Activated CD4-positive, alpha-beta memory T cell treated with anti-CD3 and anti-CD28 coated beads, Interleukin-2, amount 10 ng/mL, durations not matched to agents 7 days and 5 days (primary cell): ENCODE results near the gene SCN8A. TPM values are rescaled to one million over a fixed set of nuclear protein-coding genes. Genes with fewer than 3 reads are reported as not detected.
"Not testable (repeated sequence)": the region's sequence is repeated elsewhere in the genome, so short reads cannot be mapped to it uniquely, and the experiment has no call there.

ENCODE experiments used
- CTCF ChIA-PET: fragments of 350-600 bp; sonication (Branson Sonifier 250); formaldehyde crosslinking; loops from one replicate; lab custom pipeline; 2021; ENCODE audit warnings: antibody characterized with exemption, inconsistent platforms; lab: Charles Lee
- POLR2A ChIA-PET: fragments of 350-600 bp; sonication (Branson Sonifier 250); formaldehyde crosslinking; loops from one replicate; lab custom pipeline; 2021; ENCODE audit warnings: antibody characterized with exemption; lab: Charles Lee
- DNase-seq: peaks from one replicate; pipeline ENCODE4 v3.0.0-alpha.2; 2020
- H3K27ac Mint-ChIP-seq: one replicate; pipeline ENCODE4 v1.8.0; 2021; ENCODE audit warnings: mild to moderate bottlenecking, mixed read lengths
- H3K27me3 Mint-ChIP-seq: one replicate; pipeline ENCODE4 v1.8.0; 2021; ENCODE audit warnings: mixed read lengths
- H3K36me3 Mint-ChIP-seq: one replicate; pipeline ENCODE4 v1.8.0; 2021; ENCODE audit warnings: low read depth, mixed read lengths
- H3K4me1 Mint-ChIP-seq: one replicate; pipeline ENCODE4 v1.8.0; 2021; ENCODE audit warnings: mixed read lengths
- H3K4me3 Mint-ChIP-seq: one replicate; pipeline ENCODE4 v1.8.0; 2021; ENCODE audit warnings: mild to moderate bottlenecking, mixed read lengths
- H3K9me3 Mint-ChIP-seq: one replicate; pipeline ENCODE4 v1.8.0; 2021; ENCODE audit warnings: mixed read lengths
- total RNA-seq, 2 experiments: library from RNA; stranded (reverse); gene quantifications; one replicate each; pipeline ENCODE4 v1.2.3, GENCODE V29; 2021

SCN8A gene
- total RNA-seq, 2 experiments from 2014 or later: 0.33 to 0.58 TPM

- Mint-ChIP-seq H3K36me3 (no peaks in the 10 kb centered on the region), H3K27me3 (peaks cover 33% of the 10 kb centered on the region), H3K27ac (no peak overlapping the region), H3K4me3 (no peak overlapping the region), H3K4me1 (peaks cover 36% of the 10 kb centered on the region), H3K9me3 (no peaks in the 10 kb centered on the region)
- ChIA-PET POLR2A (no interaction called here), CTCF (interaction anchor here (0.7 kb wide), 1 partner anchor 9 kb away, joined by 4 read pairs; no protein-coding TSS in a partner anchor)
- no peak for DNase-seq
Observed at GRCh38 chr12:51829641-51830040, 238.6 kb downstream of the SCN8A start.

DNA sequence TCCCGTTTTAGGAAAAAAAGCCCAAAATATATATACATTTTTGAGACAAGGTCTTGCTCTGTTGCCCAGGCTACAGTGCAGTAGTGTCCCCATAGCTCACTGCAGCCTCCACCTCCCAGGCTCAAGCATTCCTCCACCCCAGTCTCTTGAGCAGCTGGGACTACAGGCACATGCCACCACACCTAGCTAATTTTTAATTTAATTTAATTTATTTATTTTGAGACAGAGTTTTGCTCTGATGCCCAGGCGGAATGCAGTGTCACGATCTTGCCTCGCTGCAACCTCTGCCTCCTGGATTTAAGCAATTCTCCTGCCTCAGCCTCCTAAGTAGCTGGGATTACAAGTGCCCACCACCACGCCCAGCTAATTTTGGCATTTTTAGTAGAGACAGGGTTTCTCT lies 240.8 kb downstream of the SCN8A start:
- DNase-seq, H3K36me3 Mint-ChIP-seq, H3K9me3 Mint-ChIP-seq, H3K4me3 Mint-ChIP-seq, H3K27ac Mint-ChIP-seq: not testable (repeated sequence)
- POLR2A ChIA-PET: interaction anchor here (1.8 kb wide), 1 partner anchor 11 kb away, joined by 8 read pairs; no protein-coding TSS in a partner anchor
- peaks cover 33% of the 10 kb centered on the region for H3K4me1 Mint-ChIP-seq
- H3K27me3 Mint-ChIP-seq: peaks cover 37% of the 10 kb centered on the region
- CTCF ChIA-PET: interaction anchor here (0.8 to 1.9 kb wide), 4 partner anchors 8 to 44 kb away, joined by 3 to 5 read pairs (median 3); no protein-coding TSS in a partner anchor

GRCh38 chr12:51832354-51833107 lies 241.5 kb downstream of the SCN8A start:
- Mint-ChIP-seq H3K27me3 (peaks cover 38% of the 10 kb centered on the region), H3K27ac (no peak overlapping the region), H3K4me1 (peaks cover 27% of the 10 kb centered on the region), H3K9me3 (no peaks in the 10 kb centered on the region), H3K4me3 (no peak overlapping the region), H3K36me3 (no peaks in the 10 kb centered on the region)
- CTCF ChIA-PET: interaction anchor here (0.8 to 1.9 kb wide), 4 partner anchors 9 to 43 kb away, joined by 3 to 5 read pairs (median 3); no protein-coding TSS in a partner anchor
- DNase-seq: no peak
- POLR2A ChIA-PET: interaction anchor here (0.9 kb wide), 1 partner anchor 13 kb away, joined by 3 read pairs; no protein-coding TSS in a partner anchor

GRCh38 chr12:51833448-51834227 lies 242.6 kb downstream of the SCN8A start:
- POLR2A ChIA-PET: interaction anchor here (0.6 to 0.9 kb wide), 2 partner anchors 14 to 18 kb away, joined by 3 read pairs; no protein-coding TSS in a partner anchor
- peaks cover 39% of the 10 kb centered on the region for H3K27me3 Mint-ChIP-seq

GRCh38 chr12:51834411-51834810 lies 243.4 kb downstream of the SCN8A start:
- H3K9me3 Mint-ChIP-seq: no peaks in the 10 kb centered on the region
- ChIA-PET CTCF (no interaction called here), POLR2A (no interaction called here)

More at GRCh38 chr12:51833448-51834227, 242.6 kb downstream of the SCN8A start:
- no peak for DNase-seq
- Mint-ChIP-seq H3K4me1 (peaks cover 16% of the 10 kb centered on the region), H3K36me3 (no peaks in the 10 kb centered on the region), H3K4me3 (no peak overlapping the region), H3K9me3 (no peaks in the 10 kb centered on the region), H3K27ac (no peak overlapping the region)
- CTCF ChIA-PET: interaction anchor here (1.9 kb wide), 1 partner anchor 38 kb away, joined by 5 read pairs; no protein-coding TSS in a partner anchor

DNA sequence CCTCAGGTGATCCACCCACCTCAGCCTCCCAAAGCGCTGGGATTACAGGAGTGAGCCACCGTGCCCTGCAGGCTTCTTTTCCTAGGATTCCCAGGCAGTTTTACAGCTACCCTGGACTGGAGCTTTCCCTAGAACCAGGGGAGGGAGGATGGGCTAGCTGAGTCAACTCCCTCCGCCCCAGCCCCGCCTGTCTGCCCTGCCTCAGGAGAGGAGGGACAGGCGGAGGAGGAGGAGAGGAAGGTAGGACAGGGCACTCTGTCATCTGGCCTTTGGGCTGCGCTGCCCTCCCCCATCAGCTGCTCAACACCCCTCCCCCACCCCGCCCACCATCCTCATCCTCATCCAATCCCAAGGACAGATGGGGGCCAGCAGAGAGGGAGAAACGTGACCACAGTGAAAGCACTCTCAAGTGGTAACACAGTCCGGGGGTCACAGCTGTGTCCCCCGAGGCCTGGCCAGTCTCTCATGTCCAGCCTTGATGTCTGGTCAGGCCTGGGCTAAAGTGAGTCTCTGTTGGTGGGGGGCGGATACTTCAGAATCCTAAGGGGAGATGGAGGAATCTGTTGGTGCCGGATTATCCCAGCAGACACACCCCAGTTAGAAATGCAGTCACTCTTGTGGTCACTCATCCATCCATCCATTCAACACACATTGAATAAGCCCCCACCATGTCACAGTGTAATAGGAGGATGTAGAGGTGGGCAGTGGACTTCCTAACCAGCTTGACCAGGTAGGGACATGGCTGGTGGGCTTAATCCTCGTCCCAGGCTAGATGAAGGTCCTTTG lies 245.2 kb downstream of the SCN8A start:
- Mint-ChIP-seq H3K27ac (no peak overlapping the region), H3K9me3 (no peaks in the 10 kb centered on the region), H3K4me3 (no peak overlapping the region), H3K27me3 (peaks cover 47% of the 10 kb centered on the region), H3K4me1 (peaks cover 16% of the 10 kb centered on the region), H3K36me3 (no peaks in the 10 kb centered on the region)
- no peak for DNase-seq
- ChIA-PET CTCF (no interaction called here), POLR2A (no interaction called here)

More at GRCh38 chr12:51834411-51834810, 243.4 kb downstream of the SCN8A start:
- no peak overlapping the region for H3K27ac Mint-ChIP-seq
- peaks cover 44% of the 10 kb centered on the region for H3K27me3 Mint-ChIP-seq
- peaks cover 16% of the 10 kb centered on the region for H3K4me1 Mint-ChIP-seq
- H3K4me3 Mint-ChIP-seq: no peak overlapping the region
- H3K36me3 Mint-ChIP-seq: no peaks in the 10 kb centered on the region
- no peak for DNase-seq

GRCh38 chr12:51836827-51837173 lies 245.8 kb downstream of the SCN8A start:
- H3K36me3 Mint-ChIP-seq: no peaks in the 10 kb centered on the region
- DNase-seq: no peak
- no peak overlapping the region for H3K4me3 Mint-ChIP-seq
- POLR2A ChIA-PET: no interaction called here
- H3K27ac Mint-ChIP-seq: no peak overlapping the region
- H3K4me1 Mint-ChIP-seq: peaks cover 16% of the 10 kb centered on the region
- H3K9me3 Mint-ChIP-seq: no peaks in the 10 kb centered on the region
- CTCF ChIA-PET: no interaction called here
- H3K27me3 Mint-ChIP-seq: peaks cover 43% of the 10 kb centered on the region

DNA sequence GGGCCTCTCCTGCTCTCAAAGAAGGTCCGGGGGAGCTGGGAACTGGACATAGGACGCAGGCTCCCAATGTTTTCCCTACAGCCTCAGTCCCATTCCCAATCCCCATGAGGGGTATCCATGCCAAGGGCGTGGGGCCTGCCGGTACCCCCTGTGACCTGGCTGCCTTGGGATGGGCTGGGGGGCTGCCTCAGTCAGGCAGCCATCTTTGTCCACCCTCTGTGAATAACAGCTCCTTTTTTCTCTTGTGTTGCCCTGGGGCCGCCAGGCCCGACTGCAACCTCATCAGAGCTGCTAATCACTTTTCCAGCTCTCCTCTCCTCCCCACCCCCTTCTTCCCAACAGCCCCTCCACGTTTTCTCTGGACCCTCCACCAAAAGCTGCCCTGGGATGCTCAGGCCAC lies 246.3 kb downstream of the SCN8A start:
- no peak overlapping the region for H3K4me3 Mint-ChIP-seq
- DNase-seq: no peak
- no peaks in the 10 kb centered on the region for H3K36me3 Mint-ChIP-seq
- peaks cover 43% of the 10 kb centered on the region for H3K27me3 Mint-ChIP-seq
- ChIA-PET POLR2A (no interaction called here), CTCF (no interaction called here)
- H3K4me1 Mint-ChIP-seq: peaks cover 15% of the 10 kb centered on the region
- H3K27ac Mint-ChIP-seq: no peak overlapping the region
- no peaks in the 10 kb centered on the region for H3K9me3 Mint-ChIP-seq

GRCh38 chr12:51838036-51838435 lies 247.0 kb downstream of the SCN8A start:
- no peaks in the 10 kb centered on the region for H3K36me3 Mint-ChIP-seq
- no peak overlapping the region for H3K27ac Mint-ChIP-seq
- POLR2A ChIA-PET: no interaction called here
- H3K4me1 Mint-ChIP-seq: peaks cover 7% of the 10 kb centered on the region
- CTCF ChIA-PET: no interaction called here
- no peak overlapping the region for H3K4me3 Mint-ChIP-seq
- H3K9me3 Mint-ChIP-seq: no peaks in the 10 kb centered on the region
- H3K27me3 Mint-ChIP-seq: peaks cover 36% of the 10 kb centered on the region
- DNase-seq: no peak

- H3K27ac Mint-ChIP-seq: no peak overlapping the region
- CTCF ChIA-PET: no interaction called here
- no peak for DNase-seq
- H3K9me3 Mint-ChIP-seq: no peaks in the 10 kb centered on the region
- POLR2A ChIA-PET: no interaction called here
- H3K27me3 Mint-ChIP-seq: peaks cover 32% of the 10 kb centered on the region
- no peaks in the 10 kb centered on the region for H3K36me3 Mint-ChIP-seq
- H3K4me1 Mint-ChIP-seq: peaks cover 2% of the 10 kb centered on the region
- H3K4me3 Mint-ChIP-seq: no peak overlapping the region
Observed at GRCh38 chr12:51838762-51839161, 247.7 kb downstream of the SCN8A start.

GRCh38 chr12:51839310-51839947 lies 248.4 kb downstream of the SCN8A start:
- Mint-ChIP-seq H3K27ac (no peak overlapping the region), H3K27me3 (peaks cover 34% of the 10 kb centered on the region), H3K9me3 (no peaks in the 10 kb centered on the region), H3K4me1 (no peaks in the 10 kb centered on the region), H3K36me3 (no peaks in the 10 kb centered on the region), H3K4me3 (no peak overlapping the region)
- no peak for DNase-seq
- ChIA-PET POLR2A (no interaction called here), CTCF (no interaction called here)

DNA sequence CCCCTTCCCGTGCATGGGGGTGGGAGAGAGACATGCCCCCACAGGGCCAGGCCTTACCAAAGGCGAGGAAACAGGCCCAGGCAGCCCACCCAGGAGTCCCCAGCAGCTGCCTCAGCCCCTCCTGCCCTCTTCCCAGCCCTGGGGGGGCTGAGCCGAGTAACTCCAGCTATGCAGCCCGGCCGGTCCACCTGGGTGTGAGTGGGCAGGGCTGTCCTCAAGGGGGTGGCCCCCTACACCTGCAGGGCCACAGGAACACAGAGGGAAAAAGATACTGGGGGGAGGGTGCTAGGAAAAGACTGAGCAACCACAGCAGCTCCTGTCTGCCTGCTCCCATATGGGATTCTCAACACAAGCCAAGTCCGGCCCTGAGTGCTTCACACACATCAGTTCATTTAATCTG lies 249.9 kb downstream of the SCN8A start:
- H3K27ac Mint-ChIP-seq: no peak overlapping the region
- CTCF ChIA-PET: interaction anchor here (1.1 kb wide), 1 partner anchor 33 kb away, joined by 3 read pairs; no protein-coding TSS in a partner anchor
- H3K4me1 Mint-ChIP-seq: peaks cover under 1% of the 10 kb centered on the region
- H3K4me3 Mint-ChIP-seq: no peak overlapping the region
- H3K9me3 Mint-ChIP-seq: no peaks in the 10 kb centered on the region
- POLR2A ChIA-PET: no interaction called here
- H3K27me3 Mint-ChIP-seq: peaks cover 41% of the 10 kb centered on the region
- H3K36me3 Mint-ChIP-seq: no peaks in the 10 kb centered on the region
- DNase-seq: no peak
